ENCODE results near the gene RTN4R.

GRCh38 chr22:20239676-20240446 lies 28.3 kb downstream of the RTN4R start:
- no peak for TF ChIP-seq POLR2A (IDR thresholded peaks at IDR 0.05)
- no peak for TF ChIP-seq CTCF (IDR thresholded peaks at IDR 0.05)
- no peak for TF ChIP-seq EP300 (IDR thresholded peaks at IDR 0.05)

All from tibial nerve (tissue), 4 donors.